ENCODE results near the gene SLC11A2. TPM values are rescaled to one million over a fixed set of nuclear protein-coding genes. Genes with fewer than 3 reads are reported as not detected.

Gene SLC11A2
- total RNA-seq, 1 donor from 2014 or later, result 26.8 TPM

- H3K9me3 Mint-ChIP-seq (ENCODE audit: low read depth), result no peaks in the 10 kb centered on the region
- H3K27ac Mint-ChIP-seq (ENCODE audit: unreplicated experiment), result no peak overlapping the region
- DNase-seq (ENCODE audit: low spot score), result no peak
- peaks cover 19% of the 10 kb centered on the region for H3K4me1 Mint-ChIP-seq (ENCODE audit: low read depth)
- peaks cover 1% of the 10 kb centered on the region for H3K36me3 Mint-ChIP-seq (ENCODE audit: low read depth)
- no peak overlapping the region for H3K4me3 Mint-ChIP-seq (ENCODE audit: unreplicated experiment)
- H3K27me3 Mint-ChIP-seq (ENCODE audit: low read depth), result no peaks in the 10 kb centered on the region
- TF ChIP-seq, protein P1, sequence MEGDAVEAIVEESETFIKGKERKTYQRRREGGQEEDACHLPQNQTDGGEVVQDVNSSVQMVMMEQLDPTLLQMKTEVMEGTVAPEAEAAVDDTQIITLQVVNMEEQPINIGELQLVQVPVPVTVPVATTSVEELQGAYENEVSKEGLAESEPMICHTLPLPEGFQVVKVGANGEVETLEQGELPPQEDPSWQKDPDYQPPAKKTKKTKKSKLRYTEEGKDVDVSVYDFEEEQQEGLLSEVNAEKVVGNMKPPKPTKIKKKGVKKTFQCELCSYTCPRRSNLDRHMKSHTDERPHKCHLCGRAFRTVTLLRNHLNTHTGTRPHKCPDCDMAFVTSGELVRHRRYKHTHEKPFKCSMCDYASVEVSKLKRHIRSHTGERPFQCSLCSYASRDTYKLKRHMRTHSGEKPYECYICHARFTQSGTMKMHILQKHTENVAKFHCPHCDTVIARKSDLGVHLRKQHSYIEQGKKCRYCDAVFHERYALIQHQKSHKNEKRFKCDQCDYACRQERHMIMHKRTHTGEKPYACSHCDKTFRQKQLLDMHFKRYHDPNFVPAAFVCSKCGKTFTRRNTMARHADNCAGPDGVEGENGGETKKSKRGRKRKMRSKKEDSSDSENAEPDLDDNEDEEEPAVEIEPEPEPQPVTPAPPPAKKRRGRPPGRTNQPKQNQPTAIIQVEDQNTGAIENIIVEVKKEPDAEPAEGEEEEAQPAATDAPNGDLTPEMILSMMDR (IDR thresholded peaks at IDR 0.05), result no peak
These were observed 14.2 kb downstream of the SLC11A2 start for GRCh38 chr12:51011955-51012354.

- no peak for DNase-seq (ENCODE audit: low spot score)
- H3K27ac Mint-ChIP-seq (ENCODE audit: unreplicated experiment), result peak overlapping the region; percentile 13
- H3K36me3 Mint-ChIP-seq (ENCODE audit: low read depth), result peaks cover 3% of the 10 kb centered on the region
- TF ChIP-seq, protein P1 (IDR thresholded peaks at IDR 0.05), result no peak
- H3K4me1 Mint-ChIP-seq (ENCODE audit: low read depth), result peaks cover 24% of the 10 kb centered on the region
- H3K4me3 Mint-ChIP-seq (ENCODE audit: unreplicated experiment), result no peak overlapping the region
- no peaks in the 10 kb centered on the region for H3K27me3 Mint-ChIP-seq (ENCODE audit: low read depth)
- H3K9me3 Mint-ChIP-seq (ENCODE audit: low read depth), result no peaks in the 10 kb centered on the region
These were observed 17.1 kb downstream of the SLC11A2 start for GRCh38 chr12:51009056-51009440.

DNA sequence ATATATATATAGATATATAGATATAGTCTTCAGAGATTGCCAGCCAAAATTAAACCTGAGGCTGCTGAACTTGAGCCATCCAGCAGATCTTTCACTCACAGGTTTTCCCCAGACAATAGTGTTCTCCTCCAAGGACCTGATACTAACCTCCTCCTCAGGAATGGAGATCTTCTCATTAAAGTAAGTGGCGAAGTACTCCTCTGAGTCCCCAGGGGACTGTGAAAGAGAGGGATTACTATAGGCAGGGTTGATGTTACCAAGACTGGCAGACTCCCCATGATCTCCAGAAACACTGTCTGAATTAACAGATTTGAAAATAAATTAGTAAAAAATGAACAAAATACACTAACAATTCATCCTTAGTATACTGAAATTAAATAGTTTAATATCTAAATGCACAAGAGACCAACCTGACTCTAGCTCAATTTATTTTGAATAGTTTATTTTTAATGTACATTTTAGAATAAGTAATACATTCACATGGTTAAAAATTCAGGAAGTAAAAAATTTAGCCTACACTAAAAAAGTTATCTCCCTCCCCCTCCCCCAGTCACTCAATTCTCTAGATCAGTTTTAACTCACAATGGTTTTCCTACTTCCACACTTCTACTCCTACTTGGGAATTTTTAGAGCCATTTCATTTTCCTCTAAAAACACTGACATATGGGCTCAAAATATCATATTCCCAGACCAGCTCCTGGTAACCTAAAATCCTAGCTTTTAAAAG lies 17.7 kb downstream of the SLC11A2 start:
- no peaks in the 10 kb centered on the region for H3K9me3 Mint-ChIP-seq (ENCODE audit: low read depth)
- no peaks in the 10 kb centered on the region for H3K27me3 Mint-ChIP-seq (ENCODE audit: low read depth)

DNA sequence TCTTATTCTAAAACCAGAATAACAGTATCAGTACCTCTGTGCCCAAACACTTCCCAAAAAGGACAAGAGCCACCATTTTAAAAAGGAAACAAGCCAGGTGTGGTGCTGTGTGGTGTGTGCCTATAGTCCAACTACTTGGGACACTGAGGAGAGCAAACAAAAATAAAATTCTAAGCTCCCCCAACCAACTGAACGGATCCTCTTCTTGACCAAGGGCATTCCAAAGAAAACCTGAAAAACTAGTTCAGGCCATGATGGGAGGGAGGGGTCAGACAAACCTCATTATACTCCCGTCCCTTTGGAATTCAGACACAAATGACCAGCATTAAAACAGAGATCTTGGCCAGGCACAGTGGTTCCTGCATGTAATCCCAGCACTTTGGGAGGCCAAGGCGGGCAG lies 20.5 kb downstream of the SLC11A2 start:
- Mint-ChIP-seq H3K27ac (ENCODE audit: unreplicated experiment) (no peak overlapping the region), H3K4me3 (ENCODE audit: unreplicated experiment) (no peak overlapping the region)

More for the DNA sequence above, 17.7 kb downstream of the SLC11A2 start:
- Mint-ChIP-seq H3K4me3 (ENCODE audit: unreplicated experiment) (no peak overlapping the region), H3K27ac (ENCODE audit: unreplicated experiment) (peak overlapping the region; percentile 13), H3K36me3 (ENCODE audit: low read depth) (peaks cover 3% of the 10 kb centered on the region), H3K4me1 (ENCODE audit: low read depth) (peaks cover 29% of the 10 kb centered on the region)
- DNase-seq (ENCODE audit: low spot score), result no peak
- TF ChIP-seq, protein P1 (IDR thresholded peaks at IDR 0.05), result no peak

GRCh38 chr12:51005030-51005429 lies 21.2 kb downstream of the SLC11A2 start:
- no peaks in the 10 kb centered on the region for H3K27me3 Mint-ChIP-seq (ENCODE audit: low read depth)
- H3K27ac Mint-ChIP-seq (ENCODE audit: unreplicated experiment), result no peak overlapping the region
- H3K36me3 Mint-ChIP-seq (ENCODE audit: low read depth), result peaks cover 7% of the 10 kb centered on the region
- no peak overlapping the region for H3K4me3 Mint-ChIP-seq (ENCODE audit: unreplicated experiment)
- no peaks in the 10 kb centered on the region for H3K9me3 Mint-ChIP-seq (ENCODE audit: low read depth)
- TF ChIP-seq, protein P1 (IDR thresholded peaks at IDR 0.05), result no peak
- no peak for DNase-seq (ENCODE audit: low spot score)
- H3K4me1 Mint-ChIP-seq (ENCODE audit: low read depth), result peaks cover 20% of the 10 kb centered on the region

More for the DNA sequence above, 20.5 kb downstream of the SLC11A2 start:
- no peaks in the 10 kb centered on the region for H3K27me3 Mint-ChIP-seq (ENCODE audit: low read depth)
- no peaks in the 10 kb centered on the region for H3K9me3 Mint-ChIP-seq (ENCODE audit: low read depth)
- peaks cover 17% of the 10 kb centered on the region for H3K4me1 Mint-ChIP-seq (ENCODE audit: low read depth)
- TF ChIP-seq, protein P1 (IDR thresholded peaks at IDR 0.05), result no peak
- H3K36me3 Mint-ChIP-seq (ENCODE audit: low read depth), result peaks cover 3% of the 10 kb centered on the region
- no peak for DNase-seq (ENCODE audit: low spot score)
